ENCODE results near the gene PDSS2. TPM values are rescaled to one million over a fixed set of nuclear protein-coding genes. Genes with fewer than 3 reads are reported as not detected.

PDSS2 gene
- total and polyA plus RNA-seq, 2 of the 8 experiments (the other 6 are each of a cell fraction or from before 2014, with no cell fraction given): 10.7 to 16.1 TPM

DNA sequence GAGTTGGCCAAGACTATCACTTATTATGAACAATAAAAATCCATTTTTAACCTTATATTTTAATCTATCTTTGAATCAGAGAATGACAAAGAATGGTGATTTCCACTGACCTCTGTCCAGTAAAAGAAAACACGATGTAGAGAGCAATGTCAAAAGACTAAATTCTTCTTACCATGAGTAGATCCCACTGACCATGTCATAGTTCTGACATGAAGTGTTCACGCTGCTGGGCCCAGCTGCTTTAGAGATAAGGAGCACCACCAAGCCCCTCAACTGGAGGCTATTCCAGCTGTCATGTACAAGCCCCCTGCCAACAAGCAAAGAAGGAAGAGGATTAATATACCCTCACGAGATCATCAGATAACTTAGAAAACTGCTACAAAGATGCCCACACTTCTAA is 125.3 kb downstream of the PDSS2 start (continued):
- TF ChIP-seq MAX (IDR thresholded peaks at IDR 0.05) (no peak), SP4 (IDR thresholded peaks at IDR 0.05; ENCODE audit: low read length) (no peak), HDAC6 (IDR thresholded peaks at IDR 0.05; ENCODE audit: low read depth, low read length) (no peak), GTF2F1 (IDR thresholded peaks at IDR 0.05; ENCODE audit: borderline replicate concordance, low read depth, low read length) (no peak), SUZ12 (IDR thresholded peaks at IDR 0.05; ENCODE audit: low read length) (no peak), BACH1 (IDR thresholded peaks at IDR 0.05; ENCODE audit: low read length) (no peak), USF2 (IDR thresholded peaks at IDR 0.05; ENCODE audit: low read length) (no peak)
